K562 (cell line): ENCODE results near the gene WDR81. TPM values are rescaled to one million over a fixed set of nuclear protein-coding genes. Genes with fewer than 3 reads are reported as not detected.
A peak's percentile ranks its signal among the peaks of the same experiment; 100 is the strongest.

Experiments
- AFF1 ChIP-seq, 2 experiments: fragments of 450-650 bp; IDR thresholded peaks; 2 replicates each; pipeline ENCODE4 v1.6.1; 2018; ENCODE audit warnings: mild to moderate bottlenecking in 2 of 2, low read depth in 1 of 2; ENCODE audit not compliant: partially characterized antibody in 2 of 2
- BDP1 ChIP-seq: IDR thresholded peaks from 3 replicates; pipeline ENCODE4 v1.6.1; 2011; ENCODE audit not compliant: insufficient read length, insufficient read depth
- CREB1 ChIP-seq, 2 experiments: sonication (generic) in 1 of 2; formaldehyde crosslinking in 1 of 2; IDR thresholded peaks; 2 replicates each; pipeline versions ENCODE4 v1.6.1 to v1.8.0; 2012 to 2022; ENCODE audit warnings: inconsistent platforms in 1 of 2, mild to moderate bottlenecking in 1 of 2, missing genetic modification reagents in 1 of 2, moderate library complexity in 1 of 2
- CREBBP ChIP-seq: IDR thresholded peaks from one replicate; pipeline ENCODE4 v1.6.1; 2012; ENCODE audit warnings: low read depth, mild to moderate bottlenecking, control low read depth, inconsistent platforms, low read length
- HDAC8 ChIP-seq: fragments of 450-650 bp; IDR thresholded peaks from 2 replicates; pipeline ENCODE4 v1.6.1; 2016; ENCODE audit warnings: mild to moderate bottlenecking, missing genetic modification characterization, moderate library complexity, missing compliant biosample characterization
- KDM1A ChIP-seq, 2 experiments: fragments of 450-650 bp; IDR thresholded peaks; 2 replicates each; pipeline ENCODE4 v1.6.1; 2016; ENCODE audit warnings: mild to moderate bottlenecking in 2 of 2
- MTA2 ChIP-seq: fragments of 450-650 bp; IDR thresholded peaks from 2 replicates; pipeline ENCODE4 v1.6.1; 2016; ENCODE audit warnings: low read depth
- MYNN ChIP-seq, 2 experiments: sonication (generic); formaldehyde crosslinking in 1 of 2; IDR thresholded peaks; 2 replicates each; pipeline versions ENCODE4 v1.5.0 to v1.6.1; 2016 to 2020; ENCODE audit warnings: antibody characterized with exemption in 1 of 2, missing genetic modification reagents in 1 of 2
- PKNOX1 ChIP-seq: fragments of 450-650 bp; IDR thresholded peaks from 2 replicates; pipeline ENCODE4 v1.6.1; 2016
- POLR2A ChIP-seq: fragments of 450-650 bp; conservative IDR thresholded peaks from 2 replicates; pipeline ENCODE4 v1.6.1; 2016
- POLR2AphosphoS5 ChIP-seq: IDR thresholded peaks from 2 replicates; pipeline ENCODE4 v1.6.1; 2011; ENCODE audit warnings: mild to moderate bottlenecking, low read depth, low read length, moderate library complexity; ENCODE audit not compliant: control insufficient read depth, insufficient read depth
- POLR2H ChIP-seq: IDR thresholded peaks from 2 replicates; pipeline ENCODE4 v1.6.1; 2016; ENCODE audit warnings: missing genetic modification characterization, low read depth, mild to moderate bottlenecking, control low read depth, missing compliant biosample characterization, moderate library complexity
- RNF219 ChIP-seq: fragments of 250-450 bp; sonication (Bioruptor Pico); IDR thresholded peaks from 2 replicates; pipeline ENCODE4 v1.5.0; 2022; ENCODE audit warnings: mild to moderate bottlenecking
- TAF15 ChIP-seq: fragments of 200-400 bp; formaldehyde crosslinking; IDR thresholded peaks from 2 replicates; pipeline ENCODE4 v1.6.1; 2017; ENCODE audit warnings: mild to moderate bottlenecking, low read depth, low read length, moderate library complexity
- VEZF1 ChIP-seq: fragments of 200-800 bp; sonication (Bioruptor generic); IDR thresholded peaks from 2 replicates; pipeline ENCODE4 v1.6.1; 2017; ENCODE audit warnings: missing genetic modification characterization, missing compliant biosample characterization
- ZNF143 ChIP-seq: sonication (generic); formaldehyde crosslinking; IDR thresholded peaks from 2 replicates; pipeline ENCODE4 v1.9.0; 2022; ENCODE audit warnings: mild to moderate bottlenecking, missing genetic modification reagents
- ZNF311 ChIP-seq: fragments of 250-450 bp; sonication (Bioruptor Pico); IDR thresholded peaks from 2 replicates; pipeline ENCODE4 v1.4.0; 2020; ENCODE audit warnings: mild to moderate bottlenecking, moderate library complexity
- ZNF551 ChIP-seq: fragments of 250-450 bp; sonication (Bioruptor Pico); IDR thresholded peaks from 2 replicates; pipeline ENCODE4 v1.5.0; 2021; ENCODE audit warnings: mild to moderate bottlenecking, moderate library complexity
- ZNF75A ChIP-seq: fragments of 450-650 bp; formaldehyde crosslinking; IDR thresholded peaks from 2 replicates; pipeline ENCODE4 v1.4.0; 2020; ENCODE audit warnings: mild to moderate bottlenecking
- polyA plus RNA-seq, 8 experiments: library from polyadenylated mRNA; depleted of rRNA in 4 of 8; stranded (reverse) in 5 of 8; unstranded in 3 of 8; fragments of >200 nt; fragmentation: Nextera tagmentation in 2 of 8; fragmentation: Illumina TruSeq in 1 of 8; extraction: Ambion mirVana in 2 of 8; extraction: Trizol in 1 of 8; gene quantifications; 2 replicates each; pipeline versions ENCODE4 v1.2.1 to v1.2.3, GENCODE V29; 2011 to 2014; ENCODE audit warnings: inconsistent platforms in 1 of 8, missing spikeins in 1 of 8
- total RNA-seq, 7 experiments: library from RNA; depleted of rRNA in 6 of 7; stranded (reverse); fragments of >200 nt in 6 of 7; fragmentation: Illumina TruSeq in 2 of 7; extraction: Trizol in 2 of 7; gene quantifications; 2 replicates each; pipeline versions ENCODE4 v1.2.1 to v1.2.3, GENCODE V29; 2011 to 2021; ENCODE audit warnings: low replicate concordance in 1 of 7

Gene WDR81
- total and polyA plus RNA-seq, 9 of the 15 experiments (the other 6 are each of a cell fraction or from before 2014, with no cell fraction given): 0.01 to 17.1 (median 3.3) TPM

- TF ChIP-seq TAF15 (no peak), MYNN (IDR thresholded peaks at IDR 0.05) (0 out of 2 replicates have a peak, but pooled peaks have one; percentile 13), MYNN (CRISPR knock-in tag; IDR thresholded peaks at IDR 0.05) (no peak), VEZF1 (CRISPR knock-in tag) (peak; percentile 74; the same call in 1 of the 2 replicates), POLR2A (peak; percentile 86), POLR2AphosphoS5 (peak; percentile 83), HDAC8 (no peak), ZNF75A (CRISPR knock-in tag) (no peak), ZNF143 (CRISPR knock-in tag) (peak; percentile 92), RNF219 (CRISPR knock-in tag) (no peak), CREB1 (IDR thresholded peaks at IDR 0.05) (peak; percentile 95), CREB1 (CRISPR knock-in tag; IDR thresholded peaks at IDR 0.05) (peak; percentile 93), MTA2 (no peak), AFF1 (IDR thresholded peaks at IDR 0.05; ENCODE audit: low read depth in 1 of 2, partially characterized antibody in 2 of 2) (peak in 1 of 2 experiments; percentile 94), CREBBP (no peak), ZNF311 (CRISPR knock-in tag) (0 out of 2 replicates have a peak, but pooled peaks have one; percentile 34), ZNF551 (CRISPR knock-in tag) (no peak), PKNOX1 (peak; percentile 99), POLR2H (tag) (peak; percentile 78), BDP1 (no peak), KDM1A (IDR thresholded peaks at IDR 0.05) (0 out of 4 replicates have a peak, but pooled peaks of 1 of the 2 experiments have one; percentile 32)
Observed at GRCh38 chr17:1716076-1716911, 8.2 kb upstream of the WDR81 start (continued).
